ENCODE data around the gene RNASE8.

DNA sequence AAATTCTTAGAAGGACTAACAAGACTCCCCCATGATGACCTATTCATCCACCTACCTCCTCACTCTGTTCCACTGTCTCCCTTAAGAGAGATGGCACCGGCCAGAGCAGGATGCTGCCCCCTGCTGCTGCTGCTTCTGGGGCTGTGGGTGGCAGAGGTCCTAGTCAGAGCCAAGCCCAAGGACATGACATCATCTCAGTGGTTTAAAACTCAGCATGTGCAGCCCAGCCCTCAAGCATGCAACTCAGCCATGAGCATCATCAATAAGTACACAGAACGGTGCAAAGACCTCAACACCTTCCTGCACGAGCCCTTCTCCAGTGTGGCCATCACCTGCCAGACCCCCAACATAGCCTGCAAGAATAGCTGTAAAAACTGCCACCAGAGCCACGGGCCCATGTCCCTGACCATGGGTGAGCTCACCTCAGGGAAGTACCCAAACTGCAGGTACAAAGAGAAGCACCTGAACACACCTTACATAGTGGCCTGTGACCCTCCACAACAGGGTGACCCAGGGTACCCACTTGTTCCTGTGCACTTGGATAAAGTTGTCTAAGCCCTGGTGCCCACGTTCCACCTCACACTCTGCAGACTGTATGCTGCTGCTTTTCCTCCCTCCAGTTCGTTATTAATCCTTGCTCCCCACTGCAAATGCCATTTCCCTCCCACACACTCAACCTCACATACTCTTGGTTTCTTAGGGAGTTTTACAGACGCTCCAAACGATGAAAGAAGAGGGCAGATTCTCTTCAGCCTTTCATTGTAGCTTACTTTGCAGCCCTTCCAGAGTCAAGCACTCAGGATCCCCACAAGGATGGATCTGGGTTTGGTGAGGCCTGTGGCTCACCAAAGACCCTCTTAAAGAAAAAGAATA is at the start of gene RNASE8:
- TF ChIP-seq, protein P1, sequence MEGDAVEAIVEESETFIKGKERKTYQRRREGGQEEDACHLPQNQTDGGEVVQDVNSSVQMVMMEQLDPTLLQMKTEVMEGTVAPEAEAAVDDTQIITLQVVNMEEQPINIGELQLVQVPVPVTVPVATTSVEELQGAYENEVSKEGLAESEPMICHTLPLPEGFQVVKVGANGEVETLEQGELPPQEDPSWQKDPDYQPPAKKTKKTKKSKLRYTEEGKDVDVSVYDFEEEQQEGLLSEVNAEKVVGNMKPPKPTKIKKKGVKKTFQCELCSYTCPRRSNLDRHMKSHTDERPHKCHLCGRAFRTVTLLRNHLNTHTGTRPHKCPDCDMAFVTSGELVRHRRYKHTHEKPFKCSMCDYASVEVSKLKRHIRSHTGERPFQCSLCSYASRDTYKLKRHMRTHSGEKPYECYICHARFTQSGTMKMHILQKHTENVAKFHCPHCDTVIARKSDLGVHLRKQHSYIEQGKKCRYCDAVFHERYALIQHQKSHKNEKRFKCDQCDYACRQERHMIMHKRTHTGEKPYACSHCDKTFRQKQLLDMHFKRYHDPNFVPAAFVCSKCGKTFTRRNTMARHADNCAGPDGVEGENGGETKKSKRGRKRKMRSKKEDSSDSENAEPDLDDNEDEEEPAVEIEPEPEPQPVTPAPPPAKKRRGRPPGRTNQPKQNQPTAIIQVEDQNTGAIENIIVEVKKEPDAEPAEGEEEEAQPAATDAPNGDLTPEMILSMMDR (IDR thresholded peaks at IDR 0.05), result no peak
- TF ChIP-seq POLR2A (IDR thresholded peaks at IDR 0.05), result no peak

Data from prostate gland (tissue), 2 donors.